Stimulated activated CD4-positive, alpha-beta T cell treated with anti-CD3 and anti-CD28 coated beads, Interleukin-1b, Interleukin-23, amount 100 ng/mL, for 1 hour (primary cell): Measurements from ENCODE around the gene RHOT2.

Experiments used
- DNase-seq, 2 donors: peaks; one replicate each; pipeline ENCODE4 v3.0.0-alpha.2; 2020; ENCODE audit warnings: low read depth in 2 of 2

RHOT2 gene

GRCh38 chr16:714079-714478 lies 46.1 kb downstream of the RHOT2 start:
- DNase-seq: no peak

GRCh38 chr16:714558-715476 lies 46.9 kb downstream of the RHOT2 start, which contains the start of gene METRN:
TSS of gene METRN (plus strand) at chr16:715118. CDS start at chr16:715290, 172 bp downstream.
- peak; percentile 75 to 90 for DNase-seq

DNA sequence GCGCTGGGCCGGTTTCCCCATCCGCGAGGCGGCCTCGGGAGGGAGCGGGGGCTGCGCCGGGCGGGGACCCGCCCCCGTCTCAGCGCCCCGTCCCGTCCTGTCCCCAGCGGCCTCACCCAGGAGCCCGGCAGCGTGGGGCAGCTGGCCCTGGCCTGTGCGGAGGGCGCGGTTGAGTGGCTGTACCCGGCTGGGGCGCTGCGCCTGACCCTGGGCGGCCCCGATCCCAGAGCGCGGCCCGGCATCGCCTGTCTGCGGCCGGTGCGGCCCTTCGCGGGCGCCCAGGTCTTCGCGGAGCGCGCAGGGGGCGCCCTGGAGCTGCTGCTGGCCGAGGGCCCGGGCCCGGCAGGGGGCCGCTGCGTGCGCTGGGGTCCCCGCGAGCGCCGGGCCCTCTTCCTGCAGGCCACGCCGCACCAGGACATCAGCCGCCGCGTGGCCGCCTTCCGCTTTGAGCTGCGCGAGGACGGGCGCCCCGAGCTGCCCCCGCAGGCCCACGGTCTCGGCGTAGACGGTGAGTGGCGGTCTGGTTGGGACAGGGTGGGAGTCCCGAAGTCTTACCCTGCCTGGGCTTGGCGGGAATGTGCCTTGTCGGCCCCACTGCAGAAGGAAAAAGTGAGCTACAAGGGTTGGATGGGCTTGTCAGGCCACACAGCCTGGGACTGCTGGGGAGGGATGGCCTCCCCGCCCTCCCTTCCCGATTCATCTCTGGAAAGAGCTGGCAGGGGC lies 47.7 kb downstream of the RHOT2 start:
- DNase-seq: no peak

- no peak for DNase-seq
Observed at GRCh38 chr16:716200-716568, 48.3 kb downstream of the RHOT2 start.

- no peak for DNase-seq
Observed at GRCh38 chr16:716768-717325, 48.9 kb downstream of the RHOT2 start.

- no peak for DNase-seq
Observed at GRCh38 chr16:717450-718245, 49.7 kb downstream of the RHOT2 start.

- no peak for DNase-seq
Observed at GRCh38 chr16:718389-718788, 50.5 kb downstream of the RHOT2 start.

- no peak for DNase-seq
Observed at GRCh38 chr16:718922-719321, 51.0 kb downstream of the RHOT2 start.

- DNase-seq: no peak
Observed at GRCh38 chr16:719815-720446, 52.0 kb downstream of the RHOT2 start.

DNA sequence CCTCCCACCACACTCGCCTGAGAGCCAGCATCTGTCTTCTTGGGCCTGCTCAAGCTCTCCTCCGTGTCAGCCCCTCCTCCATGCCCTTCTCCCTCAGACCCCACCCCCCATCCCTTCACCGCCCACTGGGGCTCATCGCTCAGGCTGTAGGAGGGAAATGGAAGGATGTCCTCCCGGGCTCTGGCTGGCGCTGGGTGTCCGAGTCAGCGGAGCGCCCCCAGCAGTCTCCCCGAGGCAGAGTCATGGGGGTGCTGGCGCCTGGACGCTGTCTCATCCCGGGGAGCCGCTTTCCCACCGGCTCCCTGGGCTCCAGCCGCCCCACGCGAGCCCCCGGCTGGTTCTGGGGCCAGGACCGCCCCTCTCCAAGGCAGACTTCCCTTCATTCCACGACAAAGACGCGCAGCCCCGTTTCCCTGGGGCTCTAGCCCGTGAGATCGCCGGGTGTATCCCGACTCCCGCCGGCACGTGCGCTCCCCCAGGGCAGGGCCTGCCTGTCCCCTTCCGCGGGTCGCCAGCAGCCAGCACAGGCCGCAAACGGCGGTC lies 52.6 kb downstream of the RHOT2 start:
- no peak for DNase-seq

DNA sequence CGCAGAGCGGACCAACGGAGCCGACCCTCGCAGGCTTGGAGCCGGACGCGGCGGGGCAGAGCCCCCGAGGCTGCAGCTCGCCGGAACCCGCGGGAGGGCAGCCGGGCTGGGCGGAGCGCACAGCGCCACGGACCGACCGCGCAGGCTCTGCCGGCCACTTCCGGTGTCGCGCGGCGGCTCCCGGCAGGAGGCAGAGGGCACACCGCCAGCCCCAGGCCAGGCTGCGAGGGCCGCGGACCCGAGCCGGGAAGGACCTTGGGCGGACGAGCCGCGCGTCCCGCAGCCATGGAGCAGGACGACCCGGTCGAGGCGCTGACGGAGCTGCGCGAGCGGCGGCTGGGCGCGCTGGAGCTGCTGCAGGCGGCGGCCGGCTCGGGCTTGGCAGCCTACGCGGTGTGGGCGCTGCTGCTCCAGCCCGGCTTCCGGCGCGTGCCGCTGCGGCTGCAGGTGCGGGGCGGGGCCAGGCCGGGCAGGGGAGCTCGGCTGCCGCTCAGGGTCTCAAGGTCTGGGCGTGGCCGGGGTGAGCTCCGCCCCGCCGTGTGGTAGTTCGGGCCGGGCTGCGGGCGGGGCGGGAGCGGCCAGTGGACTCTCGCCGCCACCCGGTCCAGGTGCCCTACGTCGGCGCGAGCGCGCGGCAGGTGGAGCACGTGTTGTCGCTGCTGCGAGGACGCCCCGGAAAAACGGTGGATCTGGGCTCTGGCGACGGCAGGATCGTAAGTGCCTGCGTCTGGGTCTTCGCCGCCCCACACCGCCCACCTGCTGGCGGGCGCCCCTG lies 53.2 kb downstream of the RHOT2 start, which contains the start of gene ANTKMT:
Gene ANTKMT, plus strand, starts transcription at position 157 of the 775 bp plus-strand sequence. Its CDS starts 129 bp downstream, at position 286.
- DNase-seq: peak in 1 of 2 donors; percentile 32

DNA sequence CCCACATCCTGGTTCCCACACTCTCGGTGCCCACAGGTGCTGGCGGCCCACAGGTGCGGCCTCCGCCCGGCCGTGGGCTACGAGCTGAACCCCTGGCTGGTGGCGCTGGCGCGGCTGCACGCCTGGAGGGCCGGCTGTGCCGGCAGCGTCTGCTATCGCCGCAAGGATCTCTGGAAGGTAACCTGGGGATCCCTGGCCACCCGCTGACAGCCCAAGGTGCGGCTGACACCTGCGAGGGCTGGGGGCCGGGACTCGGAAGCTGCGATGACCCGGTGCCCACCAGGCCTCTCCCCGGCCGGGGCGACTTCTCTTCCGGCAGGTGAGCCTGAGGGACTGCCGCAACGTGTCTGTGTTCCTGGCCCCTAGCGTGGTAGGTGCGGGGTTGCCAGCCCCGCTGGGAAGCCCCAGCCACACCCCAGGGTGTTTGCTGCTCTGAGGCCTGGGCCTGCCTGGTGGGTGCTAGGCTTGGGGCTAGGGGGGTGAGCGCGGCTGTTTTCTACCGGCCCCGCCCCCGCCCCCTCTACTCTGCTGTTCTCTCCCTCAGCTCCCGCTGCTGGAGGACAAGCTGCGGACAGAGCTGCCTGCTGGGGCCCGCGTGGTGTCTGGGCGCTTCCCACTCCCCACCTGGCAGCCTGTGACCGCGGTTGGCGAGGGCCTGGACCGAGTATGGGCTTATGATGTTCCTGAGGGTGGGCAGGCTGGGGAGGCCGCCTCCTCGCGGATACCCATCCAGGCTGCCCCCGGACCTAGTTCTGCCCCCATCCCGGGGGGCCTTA lies 54.0 kb downstream of the RHOT2 start:
- no peak for DNase-seq

- no peak for DNase-seq
Observed at GRCh38 chr16:722835-723633, 55.1 kb downstream of the RHOT2 start.

- DNase-seq: no peak
Observed at GRCh38 chr16:723695-724094, 55.8 kb downstream of the RHOT2 start.
